RWPE2 (cell line): Measurements from ENCODE around the gene NPM1.

Source experiments
- ATAC-seq: fragments of 200-7000 bp; cut with Tn5 transposase; 3 replicates; pipeline ENCODE4 v1.9.1; 2021; ENCODE audit warnings: low read depth
- DNase-seq: peaks from one replicate; pipeline ENCODE4 v3.0.0-alpha.2; 2020; ENCODE audit warnings: low spot score
- H3K27ac ChIP-seq: fragments of 450-650 bp; 2 replicates; pipeline ENCODE4 v1.5.1; 2017; ENCODE audit warnings: mild to moderate bottlenecking; ENCODE audit not compliant: poor library complexity, severe bottlenecking
- H3K27me3 ChIP-seq: fragments of 250-450 bp; sonication (Bioruptor Pico); 2 replicates; pipeline ENCODE4 v1.5.1; 2021; ENCODE audit warnings: mild to moderate bottlenecking, moderate library complexity; ENCODE audit not compliant: insufficient read depth, poor library complexity, severe bottlenecking
- H3K36me3 ChIP-seq: fragments of 250-450 bp; sonication (Bioruptor Pico); 2 replicates; pipeline ENCODE4 v1.5.1; 2020; ENCODE audit warnings: low read depth, mild to moderate bottlenecking, moderate library complexity
- H3K4me1 ChIP-seq: fragments of 250-450 bp; sonication (Bioruptor Pico); 2 replicates; pipeline ENCODE4 v1.5.1; 2021; ENCODE audit warnings: mild to moderate bottlenecking, moderate library complexity; ENCODE audit not compliant: insufficient read depth, poor library complexity, severe bottlenecking
- H3K4me3 ChIP-seq: fragments of 250-450 bp; sonication (Bioruptor Pico); 2 replicates; pipeline ENCODE4 v1.5.1; 2021; ENCODE audit warnings: mild to moderate bottlenecking, moderate library complexity; ENCODE audit not compliant: severe bottlenecking
- H3K9me3 ChIP-seq: fragments of 250-450 bp; sonication (Bioruptor Pico); 2 replicates; pipeline ENCODE4 v1.5.1; 2021; ENCODE audit warnings: mild to moderate bottlenecking, moderate library complexity; ENCODE audit not compliant: severe bottlenecking
- TF ChIP-seq, protein P1 (sequence below): fragments of 450-650 bp; IDR thresholded peaks from one replicate; pipeline ENCODE4 v1.5.1; 2017; ENCODE audit warnings: mild to moderate bottlenecking, moderate library complexity; ENCODE audit not compliant: poor library complexity, severe bottlenecking

Gene NPM1

DNA sequence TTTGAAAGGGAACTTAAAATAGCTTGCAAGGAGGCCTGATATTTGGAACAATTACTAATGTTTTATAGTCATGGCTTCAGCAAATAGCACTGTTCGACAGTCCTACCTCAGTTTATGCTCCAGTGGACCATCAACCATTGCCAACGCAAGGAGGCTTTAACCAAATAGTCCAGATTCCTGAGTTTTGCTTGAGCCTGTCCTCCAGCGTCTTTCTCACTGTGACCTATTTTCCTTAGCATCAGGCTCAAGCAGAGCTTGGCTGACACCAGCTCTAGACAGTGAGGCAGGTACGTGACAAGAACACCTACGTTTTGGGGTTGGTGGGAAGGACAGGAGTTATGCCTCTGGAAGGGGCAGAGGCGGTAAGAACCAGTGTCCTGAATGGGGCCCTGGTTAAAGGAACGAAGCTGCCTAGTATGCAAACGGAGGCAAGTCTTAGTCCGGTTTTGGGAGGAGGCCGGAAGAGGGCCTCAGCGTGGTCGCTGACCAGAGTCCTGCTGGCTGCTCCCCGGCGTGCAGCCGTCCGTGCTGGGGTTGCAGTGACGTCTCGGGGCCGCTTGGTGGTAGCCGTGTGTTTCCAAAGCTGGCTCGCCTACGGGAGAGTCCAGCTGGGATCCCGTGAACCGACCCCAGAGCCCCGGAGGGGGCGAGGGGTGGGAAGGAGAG is 30.8 kb downstream of the NPM1 start:
- Histone ChIP-seq H3K4me1 (no peaks in the 10 kb centered on the region), H3K4me3 (peak overlapping the region; percentile 27), H3K9me3 (no peaks in the 10 kb centered on the region), H3K27ac (no peak overlapping the region), H3K36me3 (peaks cover 8% of the 10 kb centered on the region), H3K27me3 (peaks cover 18% of the 10 kb centered on the region)
- TF ChIP-seq, protein P1, sequence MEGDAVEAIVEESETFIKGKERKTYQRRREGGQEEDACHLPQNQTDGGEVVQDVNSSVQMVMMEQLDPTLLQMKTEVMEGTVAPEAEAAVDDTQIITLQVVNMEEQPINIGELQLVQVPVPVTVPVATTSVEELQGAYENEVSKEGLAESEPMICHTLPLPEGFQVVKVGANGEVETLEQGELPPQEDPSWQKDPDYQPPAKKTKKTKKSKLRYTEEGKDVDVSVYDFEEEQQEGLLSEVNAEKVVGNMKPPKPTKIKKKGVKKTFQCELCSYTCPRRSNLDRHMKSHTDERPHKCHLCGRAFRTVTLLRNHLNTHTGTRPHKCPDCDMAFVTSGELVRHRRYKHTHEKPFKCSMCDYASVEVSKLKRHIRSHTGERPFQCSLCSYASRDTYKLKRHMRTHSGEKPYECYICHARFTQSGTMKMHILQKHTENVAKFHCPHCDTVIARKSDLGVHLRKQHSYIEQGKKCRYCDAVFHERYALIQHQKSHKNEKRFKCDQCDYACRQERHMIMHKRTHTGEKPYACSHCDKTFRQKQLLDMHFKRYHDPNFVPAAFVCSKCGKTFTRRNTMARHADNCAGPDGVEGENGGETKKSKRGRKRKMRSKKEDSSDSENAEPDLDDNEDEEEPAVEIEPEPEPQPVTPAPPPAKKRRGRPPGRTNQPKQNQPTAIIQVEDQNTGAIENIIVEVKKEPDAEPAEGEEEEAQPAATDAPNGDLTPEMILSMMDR, result peak; percentile 96
- ATAC-seq (peak; percentile 70), DNase-seq (peak; percentile 84)

DNA sequence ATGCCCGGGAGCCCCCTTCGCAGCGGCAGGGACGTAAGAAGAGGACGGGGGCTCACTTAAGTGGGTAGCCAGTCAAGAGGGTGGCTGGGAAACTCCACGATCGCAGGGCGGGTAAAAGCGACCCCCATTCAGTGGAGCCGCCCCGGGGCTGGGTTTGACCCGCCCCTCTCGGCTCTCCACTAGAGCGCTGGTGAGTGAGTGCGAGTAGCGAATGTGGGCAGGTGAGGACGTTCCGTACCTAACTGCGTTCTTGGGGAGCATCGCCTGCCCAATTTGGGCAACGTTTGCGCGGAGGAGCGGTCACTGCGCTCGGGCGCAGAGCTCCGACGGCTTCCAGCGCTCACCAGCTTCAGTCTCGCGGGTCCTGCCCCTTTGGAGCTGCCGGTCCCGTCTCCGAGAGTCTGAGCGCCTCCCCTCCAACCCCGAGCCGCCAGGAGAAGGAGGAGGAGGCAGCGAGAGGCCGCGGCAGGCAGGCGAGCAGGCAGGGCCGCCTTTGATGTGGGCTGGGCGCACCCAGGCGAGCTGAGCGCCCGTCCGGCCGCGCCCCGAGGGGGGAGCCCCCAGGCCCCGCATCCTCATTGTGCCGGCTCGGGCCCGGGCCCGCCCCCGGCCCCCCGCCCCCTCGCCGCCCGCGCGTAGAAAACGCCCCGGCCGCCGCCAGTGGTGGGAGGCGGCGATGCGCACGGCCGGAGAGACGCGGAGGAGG is 31.5 kb downstream of the NPM1 start, which contains the start of gene FGF18:
TSS of gene FGF18 (plus strand) at position 666 of the 706 bp plus-strand sequence. CDS start 553 bp downstream, outside the sequence.
- H3K9me3 ChIP-seq, result no peaks in the 10 kb centered on the region
- DNase-seq, result peak; percentile 78
- H3K36me3 ChIP-seq, result peaks cover 4% of the 10 kb centered on the region; the same call in 1 of the 2 replicates
- H3K27ac ChIP-seq, result no peak within 1 kb of the TSS
- ATAC-seq, result peak; percentile 38
- H3K27me3 ChIP-seq, result peaks cover 18% of the 10 kb centered on the region
- no peaks in the 10 kb centered on the region for H3K4me1 ChIP-seq
- TF ChIP-seq, protein P1, result peak; percentile 81
- peak within 1 kb of the TSS; percentile 27 for H3K4me3 ChIP-seq

DNA sequence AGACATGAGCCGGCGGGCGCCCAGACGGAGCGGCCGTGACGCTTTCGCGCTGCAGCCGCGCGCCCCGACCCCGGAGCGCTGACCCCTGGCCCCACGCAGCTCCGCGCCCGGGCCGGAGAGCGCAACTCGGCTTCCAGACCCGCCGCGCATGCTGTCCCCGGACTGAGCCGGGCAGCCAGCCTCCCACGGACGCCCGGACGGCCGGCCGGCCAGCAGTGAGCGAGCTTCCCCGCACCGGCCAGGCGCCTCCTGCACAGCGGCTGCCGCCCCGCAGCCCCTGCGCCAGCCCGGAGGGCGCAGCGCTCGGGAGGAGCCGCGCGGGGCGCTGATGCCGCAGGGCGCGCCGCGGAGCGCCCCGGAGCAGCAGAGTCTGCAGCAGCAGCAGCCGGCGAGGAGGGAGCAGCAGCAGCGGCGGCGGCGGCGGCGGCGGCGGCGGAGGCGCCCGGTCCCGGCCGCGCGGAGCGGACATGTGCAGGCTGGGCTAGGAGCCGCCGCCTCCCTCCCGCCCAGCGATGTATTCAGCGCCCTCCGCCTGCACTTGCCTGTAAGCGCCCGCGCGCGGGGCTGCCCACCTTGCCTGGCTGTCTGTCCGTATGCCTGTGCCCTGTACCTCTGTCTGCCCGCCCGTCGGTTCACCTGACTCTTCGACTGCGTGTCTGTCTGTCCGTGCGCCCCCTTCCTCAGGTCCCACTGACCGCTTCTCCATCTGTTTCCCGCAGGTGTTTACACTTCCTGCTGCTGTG is 32.2 kb downstream of the NPM1 start:
- H3K27ac ChIP-seq, result no peak overlapping the region
- peak; percentile 13; the same call in 2 of the 3 replicates for ATAC-seq
- no peaks in the 10 kb centered on the region for H3K9me3 ChIP-seq
- TF ChIP-seq, protein P1, result no peak
- H3K4me1 ChIP-seq, result no peaks in the 10 kb centered on the region
- peak overlapping the region; percentile 27 for H3K4me3 ChIP-seq
- H3K27me3 ChIP-seq, result peaks cover 18% of the 10 kb centered on the region
- DNase-seq, result peak; percentile 74
- H3K36me3 ChIP-seq, result no peaks in the 10 kb centered on the region

DNA sequence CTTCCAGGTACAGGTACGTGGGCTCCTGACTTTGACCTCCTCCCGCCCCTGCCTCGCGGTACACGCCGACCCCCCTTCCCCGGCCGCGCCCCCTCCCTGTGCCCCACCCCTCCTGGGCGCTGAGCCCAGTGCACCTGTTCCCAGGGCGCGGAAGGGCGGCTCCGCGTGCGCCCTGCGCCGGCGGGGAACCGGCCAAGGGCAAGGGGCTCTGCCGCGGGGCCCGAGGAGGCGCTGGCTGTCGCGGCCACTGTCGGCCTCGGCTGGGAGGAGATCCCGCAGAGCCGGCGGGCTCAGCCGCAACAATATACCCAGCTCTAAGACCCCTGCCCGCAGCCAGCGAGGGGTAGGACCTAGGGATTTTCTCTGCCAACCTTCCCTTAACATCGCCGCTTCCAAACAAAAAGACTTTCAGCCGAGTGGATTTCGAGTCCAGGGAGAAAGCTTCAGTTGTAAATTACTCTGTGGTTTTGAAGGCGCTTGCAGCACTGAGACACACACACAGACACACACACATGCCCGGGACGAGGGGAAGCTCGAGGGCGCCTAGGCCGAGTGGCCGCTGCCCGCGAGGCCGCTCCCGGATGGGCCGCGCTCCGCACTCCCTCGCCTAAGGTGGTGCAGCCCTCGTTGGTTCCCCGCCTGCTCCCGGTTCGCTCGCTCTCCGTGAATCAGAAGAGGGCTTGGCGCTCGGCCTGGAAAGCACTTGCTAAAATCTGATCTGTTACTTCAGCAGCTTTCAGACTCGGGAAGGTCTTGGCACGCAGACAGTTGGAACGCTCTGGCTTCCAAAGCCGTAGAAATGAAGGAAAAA is 33.0 kb downstream of the NPM1 start:
- DNase-seq (no peak), ATAC-seq (no peak)
- peaks cover 18% of the 10 kb centered on the region for H3K27me3 ChIP-seq
- H3K4me1 ChIP-seq, result no peaks in the 10 kb centered on the region
- no peak overlapping the region for H3K27ac ChIP-seq
- no peaks in the 10 kb centered on the region for H3K36me3 ChIP-seq
- H3K9me3 ChIP-seq, result no peaks in the 10 kb centered on the region
- H3K4me3 ChIP-seq, result no peak overlapping the region
- TF ChIP-seq, protein P1, result no peak
